KMS-11 (cell line): ENCODE results near the gene TUBE1.

Experiments
- H2AFZ ChIP-seq: fragments of 200-600 bp; sonication (generic); 2 replicates; pipeline ENCODE4 v1.6.1; 2016; ENCODE audit warnings: antibody characterized with exemption, mixed run types, low read depth
- H3K27ac ChIP-seq: fragments of 200-600 bp; sonication (generic); 2 replicates; pipeline ENCODE4 v1.6.1; 2016; ENCODE audit warnings: mild to moderate bottlenecking, mixed run types
- H3K27me3 ChIP-seq: fragments of 200-600 bp; sonication (generic); 2 replicates; pipeline ENCODE4 v1.6.1; 2017; ENCODE audit warnings: mild to moderate bottlenecking, low read depth, mixed run types, moderate library complexity; ENCODE audit not compliant: insufficient read depth
- H3K36me3 ChIP-seq: fragments of 200-600 bp; sonication (generic); 2 replicates; pipeline ENCODE4 v1.6.1; 2017; ENCODE audit warnings: mild to moderate bottlenecking, mixed run types; ENCODE audit not compliant: insufficient read depth
- H3K4me1 ChIP-seq: fragments of 200-600 bp; sonication (generic); 2 replicates; pipeline ENCODE4 v1.6.1; 2016; ENCODE audit warnings: mild to moderate bottlenecking, low read depth, mixed run types; ENCODE audit not compliant: poor library complexity, severe bottlenecking
- H3K4me2 ChIP-seq: fragments of 200-600 bp; sonication (generic); 2 replicates; pipeline ENCODE4 v1.7.0; 2016; ENCODE audit warnings: mild to moderate bottlenecking, mixed run types
- H3K4me3 ChIP-seq: fragments of 200-600 bp; sonication (generic); IDR thresholded peaks from 2 replicates; pipeline ENCODE4 v1.6.1; 2017; ENCODE audit warnings: low read depth, low read length, mixed read lengths; ENCODE audit not compliant: insufficient read depth
- H3K79me2 ChIP-seq: fragments of 200-600 bp; sonication (generic); 2 replicates; pipeline ENCODE4 v1.6.1; 2016; ENCODE audit warnings: low read depth, mixed run types; ENCODE audit not compliant: insufficient read depth
- H3K9ac ChIP-seq: fragments of 200-600 bp; sonication (generic); 2 replicates; pipeline ENCODE4 v1.6.1; 2016; ENCODE audit warnings: mild to moderate bottlenecking, mixed run types
- H4K20me1 ChIP-seq: fragments of 200-600 bp; sonication (generic); 2 replicates; pipeline ENCODE4 v1.6.1; 2016; ENCODE audit warnings: mild to moderate bottlenecking, mixed run types; ENCODE audit not compliant: insufficient read depth
- CTCF ChIP-seq: fragments of 200-600 bp; sonication (generic); conservative IDR thresholded peaks from 2 replicates; pipeline ENCODE4 v1.6.1; 2017; ENCODE audit warnings: low read depth, mild to moderate bottlenecking, antibody characterized with exemption, low read length, moderate library complexity, mixed read lengths

TUBE1 gene

GRCh38 chr6:112114577-112115223, 27.4 kb upstream of the TUBE1 start:
- H3K36me3 ChIP-seq, result no peaks in the 10 kb centered on the region

GRCh38 chr6:112113918-112114317, 26.6 kb upstream of the TUBE1 start:
- Histone ChIP-seq H3K4me3 (no peak overlapping the region), H3K9ac (no peak overlapping the region), H3K4me2 (no peak overlapping the region), H3K27me3 (no peaks in the 10 kb centered on the region), H3K79me2 (no peaks in the 10 kb centered on the region), H3K4me1 (peaks cover 10% of the 10 kb centered on the region), H3K27ac (no peak overlapping the region), H2AFZ (no peak overlapping the region), H4K20me1 (no peaks in the 10 kb centered on the region), H3K36me3 (no peaks in the 10 kb centered on the region)
- TF ChIP-seq CTCF, result no peak

More at GRCh38 chr6:112114577-112115223, 27.4 kb upstream of the TUBE1 start:
- H3K4me2 ChIP-seq, result no peak overlapping the region
- no peak overlapping the region for H3K9ac ChIP-seq
- no peak overlapping the region for H3K4me3 ChIP-seq
- H3K79me2 ChIP-seq, result no peaks in the 10 kb centered on the region
- no peaks in the 10 kb centered on the region for H3K27me3 ChIP-seq
- no peak overlapping the region for H3K27ac ChIP-seq
- H3K4me1 ChIP-seq, result peaks cover 10% of the 10 kb centered on the region
- H4K20me1 ChIP-seq, result no peaks in the 10 kb centered on the region
- TF ChIP-seq CTCF, result no peak
- no peak overlapping the region for H2AFZ ChIP-seq

GRCh38 chr6:112113431-112113830, 26.1 kb upstream of the TUBE1 start:
- Histone ChIP-seq H4K20me1 (no peaks in the 10 kb centered on the region), H3K4me2 (no peak overlapping the region), H3K27ac (no peak overlapping the region), H3K27me3 (no peaks in the 10 kb centered on the region), H3K9ac (no peak overlapping the region), H3K36me3 (no peaks in the 10 kb centered on the region), H3K4me3 (no peak overlapping the region), H3K4me1 (peaks cover 10% of the 10 kb centered on the region), H2AFZ (no peak overlapping the region), H3K79me2 (no peaks in the 10 kb centered on the region)
- TF ChIP-seq CTCF, result no peak

GRCh38 chr6:112109262-112109661, 22.0 kb upstream of the TUBE1 start:
- Histone ChIP-seq H3K4me2 (no peak overlapping the region), H3K27me3 (no peaks in the 10 kb centered on the region), H3K4me1 (no peaks in the 10 kb centered on the region), H3K27ac (no peak overlapping the region), H3K36me3 (no peaks in the 10 kb centered on the region), H3K9ac (no peak overlapping the region), H2AFZ (no peak overlapping the region), H4K20me1 (no peaks in the 10 kb centered on the region), H3K79me2 (no peaks in the 10 kb centered on the region), H3K4me3 (no peak overlapping the region)
- no peak for TF ChIP-seq CTCF
